ENCODE measurements around the gene SLC23A3. TPM values are rescaled to one million over a fixed set of nuclear protein-coding genes. Genes with fewer than 3 reads are reported as not detected.

The SLC23A3 gene
- total RNA-seq, 1 donor from 2014 or later, result 5.4 TPM

- Histone ChIP-seq H3K27ac (no peak overlapping the region), H3K36me3 (no peaks in the 10 kb centered on the region), H3K27me3 (no peaks in the 10 kb centered on the region), H3K4me3 (no peak overlapping the region), H3K4me1 (peaks cover 14% of the 10 kb centered on the region), H3K9me3 (no peaks in the 10 kb centered on the region)
- TF ChIP-seq POLR2AphosphoS5 (IDR thresholded peaks at IDR 0.05; ENCODE audit: insufficient read depth in 1 of 2, low read depth in 1 of 2) (no peak), CTCF (IDR thresholded peaks at IDR 0.05) (no peak), POLR2A (IDR thresholded peaks at IDR 0.05) (no peak)
- intact Hi-C loops (cut with DNase I), result no loop called here
- no peak for DNase-seq (ENCODE audit: extremely low spot score in 2 of 2)
These were observed 44.0 kb downstream of the SLC23A3 start for GRCh38 chr2:219125886-219126270.

GRCh38 chr2:219125225-219125885, 44.5 kb downstream of the SLC23A3 start:
- Histone ChIP-seq H3K36me3 (no peaks in the 10 kb centered on the region), H3K4me3 (no peak overlapping the region), H3K4me1 (peaks cover 14% of the 10 kb centered on the region), H3K27ac (no peak overlapping the region), H3K9me3 (no peaks in the 10 kb centered on the region), H3K27me3 (no peaks in the 10 kb centered on the region)
- DNase-seq (ENCODE audit: extremely low spot score in 2 of 2), result no peak
- TF ChIP-seq POLR2A (IDR thresholded peaks at IDR 0.05), result no peak
- TF ChIP-seq POLR2AphosphoS5 (IDR thresholded peaks at IDR 0.05; ENCODE audit: insufficient read depth in 1 of 2, low read depth in 1 of 2), result no peak
- no peak for TF ChIP-seq CTCF (IDR thresholded peaks at IDR 0.05)
- intact Hi-C loops (cut with DNase I), result no loop called here

DNA sequence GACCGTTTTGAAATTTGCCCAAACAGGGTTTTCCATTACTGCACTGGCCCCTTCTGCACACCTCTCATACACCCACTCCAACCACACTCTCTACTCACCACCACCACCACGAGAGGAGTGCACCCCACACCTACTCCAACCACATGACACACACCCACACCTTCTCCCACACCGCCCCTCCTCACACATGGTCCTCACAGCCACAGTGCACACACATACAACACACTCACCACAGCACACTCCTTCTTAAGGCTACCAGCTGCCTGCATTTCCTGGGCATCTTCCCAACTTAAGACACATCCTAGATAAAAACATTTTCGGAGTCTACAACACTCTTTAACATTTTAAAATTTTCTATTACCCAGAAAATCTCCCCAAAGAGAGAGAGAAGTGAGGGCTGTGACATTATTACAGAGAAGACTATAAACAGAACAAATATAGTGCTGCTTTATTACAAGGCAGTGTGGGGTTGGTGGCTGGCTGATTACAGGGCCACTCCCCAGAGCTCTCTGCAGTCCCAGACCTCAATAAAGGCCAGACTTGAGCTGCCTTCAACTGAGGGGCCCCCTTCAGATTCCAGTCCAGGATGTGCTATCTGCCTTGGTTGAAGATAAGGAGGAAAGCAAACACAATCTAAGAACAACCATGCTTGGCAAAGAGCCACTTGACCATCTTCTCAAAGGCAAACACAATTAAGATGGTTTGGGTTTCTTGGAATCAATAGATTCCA, 45.3 kb downstream of the SLC23A3 start:
- Histone ChIP-seq H3K4me1 (peaks cover 14% of the 10 kb centered on the region), H3K27ac (no peak overlapping the region), H3K27me3 (no peaks in the 10 kb centered on the region), H3K9me3 (no peaks in the 10 kb centered on the region), H3K36me3 (no peaks in the 10 kb centered on the region), H3K4me3 (no peak overlapping the region)
- DNase-seq (ENCODE audit: extremely low spot score in 2 of 2), result no peak
- intact Hi-C loops (cut with DNase I), result no loop called here
- TF ChIP-seq CTCF (IDR thresholded peaks at IDR 0.05) (no peak), POLR2A (IDR thresholded peaks at IDR 0.05) (no peak), POLR2AphosphoS5 (IDR thresholded peaks at IDR 0.05; ENCODE audit: insufficient read depth in 1 of 2, low read depth in 1 of 2) (no peak)

- Histone ChIP-seq H3K4me3 (no peak overlapping the region), H3K9me3 (no peaks in the 10 kb centered on the region), H3K27ac (no peak overlapping the region), H3K4me1 (peaks cover 14% of the 10 kb centered on the region), H3K27me3 (no peaks in the 10 kb centered on the region), H3K36me3 (no peaks in the 10 kb centered on the region)
- no peak for DNase-seq (ENCODE audit: extremely low spot score in 2 of 2)
- intact Hi-C loops (cut with DNase I), result no loop called here
- TF ChIP-seq CTCF (IDR thresholded peaks at IDR 0.05) (no peak), POLR2AphosphoS5 (IDR thresholded peaks at IDR 0.05; ENCODE audit: insufficient read depth in 1 of 2, low read depth in 1 of 2) (no peak), POLR2A (IDR thresholded peaks at IDR 0.05) (no peak)
These were observed 46.3 kb downstream of the SLC23A3 start for GRCh38 chr2:219123356-219124135.
